Activated CD4-positive, CD25-positive, alpha-beta regulatory T cell treated with anti-CD3 and anti-CD28 coated beads, Interleukin-2, amount 50 U/mL, for 24 hours (primary cell): Measurements from ENCODE around the gene CAPN8.

Experiments used
- ATAC-seq, 2 donors: fragments of 150-1000 bp; cut with Tn5 transposase; one replicate each; pipeline ENCODE4 v1.10.0; 2021; ENCODE audit warnings: mild to moderate bottlenecking in 1 of 2, moderate library complexity in 1 of 2

Gene CAPN8

DNA sequence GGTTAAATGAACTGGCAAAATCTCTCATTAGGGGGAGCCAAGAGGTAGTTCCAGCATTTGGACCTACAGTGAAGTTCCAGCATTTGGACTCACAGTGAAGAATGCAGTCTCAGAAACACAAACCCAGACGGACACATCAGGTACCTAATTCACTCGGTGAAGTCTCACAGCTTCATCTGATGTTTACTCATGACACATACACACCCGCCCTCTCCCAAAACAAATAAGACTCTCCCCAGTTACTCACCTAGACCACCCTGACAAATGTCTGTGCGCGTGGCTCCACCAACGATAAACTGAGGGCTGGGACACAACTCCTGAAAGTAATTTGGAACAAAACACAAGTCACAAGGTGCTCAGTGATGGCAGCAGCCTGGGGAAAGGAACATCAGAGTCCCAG lies 11.4 kb downstream of the CAPN8 start:
- ATAC-seq: no peak

- ATAC-seq: no peak
Measured at GRCh38 chr1:223653431-223653830, 12.1 kb downstream of the CAPN8 start.

- no peak for ATAC-seq
Measured at GRCh38 chr1:223653015-223653414, 12.5 kb downstream of the CAPN8 start.

- ATAC-seq: no peak
Measured at GRCh38 chr1:223652436-223652941, 13.0 kb downstream of the CAPN8 start.

DNA sequence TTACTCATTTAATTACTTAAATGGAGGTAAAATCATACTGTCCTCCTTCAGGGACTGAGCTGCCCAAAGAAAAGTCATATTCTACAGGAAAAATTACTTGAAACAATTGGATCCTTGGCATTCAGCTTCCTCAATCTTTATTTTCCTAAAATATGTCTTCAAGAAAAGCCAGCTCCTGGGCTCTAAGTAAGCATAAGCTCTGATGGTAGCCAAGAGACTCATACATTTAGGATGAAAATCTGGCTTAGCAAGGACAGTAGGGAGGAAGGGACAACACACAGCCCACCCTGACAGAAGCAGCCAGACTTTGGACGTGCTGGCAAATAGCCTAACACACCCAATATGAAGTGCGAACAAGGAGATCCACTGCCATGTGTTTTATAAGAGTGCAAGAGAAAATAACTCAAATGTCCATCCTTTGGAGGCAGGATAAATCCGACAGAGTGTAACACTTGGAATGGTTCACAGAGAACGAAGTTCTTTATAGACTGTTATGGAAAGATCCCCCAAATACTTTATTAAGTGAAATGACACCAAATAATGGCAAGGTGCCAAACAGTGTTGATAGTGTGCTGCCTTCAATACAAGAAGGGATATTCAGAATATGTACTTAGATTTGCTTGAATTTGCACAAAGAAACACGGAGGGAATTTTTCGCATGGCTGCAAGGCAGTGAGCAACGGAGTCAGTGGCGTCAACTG lies 14.1 kb downstream of the CAPN8 start:
- no peak for ATAC-seq

- ATAC-seq: no peak
Measured at GRCh38 chr1:223650465-223650864, 15.0 kb downstream of the CAPN8 start.

- no peak for ATAC-seq
Measured at GRCh38 chr1:223649222-223649621, 16.3 kb downstream of the CAPN8 start.

DNA sequence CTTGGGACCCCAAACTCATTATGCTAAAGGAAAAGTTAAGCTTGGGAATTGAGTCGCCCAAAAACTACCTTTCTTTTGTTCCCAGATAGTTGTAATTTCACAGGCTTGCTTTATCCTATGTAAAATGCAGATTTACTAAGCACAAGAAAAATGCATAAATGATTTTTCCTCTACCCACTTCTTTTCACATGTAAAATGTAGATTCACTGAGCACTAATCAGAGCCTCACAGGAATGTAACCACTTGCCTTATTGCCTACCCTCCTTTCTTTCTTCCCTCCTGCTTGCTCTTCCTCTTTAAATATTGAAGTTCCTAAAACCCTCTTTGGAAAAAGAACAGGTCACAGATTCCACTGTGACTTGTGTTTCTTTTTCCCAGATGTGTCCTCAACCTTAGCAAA lies 18.3 kb downstream of the CAPN8 start:
- ATAC-seq: no peak

- no peak for ATAC-seq
Measured at GRCh38 chr1:223645903-223646302, 19.6 kb downstream of the CAPN8 start.

DNA sequence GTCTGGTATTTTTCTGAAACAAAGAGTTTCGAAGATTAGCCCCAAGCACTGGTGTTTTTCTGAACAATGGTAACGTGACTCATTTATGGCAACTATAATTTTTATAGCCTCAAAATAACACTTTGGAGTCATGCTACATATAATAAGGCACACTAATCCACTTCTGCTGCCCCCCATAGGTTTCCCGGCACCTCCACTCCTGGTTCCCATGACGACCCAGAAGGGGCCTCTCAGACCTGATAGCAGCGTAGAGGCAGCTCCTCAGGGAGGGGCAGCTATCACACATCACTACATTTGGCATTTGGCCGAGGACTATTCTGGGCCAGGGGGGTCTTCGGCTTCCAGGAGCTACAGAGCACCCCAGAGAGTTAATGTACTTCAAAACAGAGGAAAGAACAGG lies 23.3 kb downstream of the CAPN8 start:
- no peak for ATAC-seq

DNA sequence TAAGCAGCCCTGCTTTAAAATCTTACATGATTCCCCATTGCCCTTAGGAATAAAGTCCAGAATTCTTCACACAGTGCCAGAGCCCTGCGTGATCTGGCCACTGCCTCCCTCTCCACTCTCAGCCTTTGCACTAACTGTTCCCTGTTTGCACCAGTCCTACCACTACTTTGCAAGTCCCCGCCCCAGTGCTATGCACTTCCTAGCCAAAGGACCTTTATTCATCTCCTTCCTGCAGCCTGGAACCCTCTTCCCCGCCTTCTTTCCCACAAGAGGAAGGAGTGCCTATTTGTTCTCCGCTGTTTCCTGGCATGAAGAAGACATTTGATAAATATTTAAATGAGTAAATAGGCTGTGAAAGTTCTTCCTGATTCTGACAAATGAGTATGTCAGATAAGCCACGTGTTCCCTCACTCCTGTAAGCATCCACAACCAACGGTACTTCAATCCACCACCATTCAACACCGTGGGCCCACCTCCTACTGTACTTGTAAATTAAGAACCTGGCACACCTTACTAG lies 23.9 kb downstream of the CAPN8 start:
- ATAC-seq: no peak

DNA sequence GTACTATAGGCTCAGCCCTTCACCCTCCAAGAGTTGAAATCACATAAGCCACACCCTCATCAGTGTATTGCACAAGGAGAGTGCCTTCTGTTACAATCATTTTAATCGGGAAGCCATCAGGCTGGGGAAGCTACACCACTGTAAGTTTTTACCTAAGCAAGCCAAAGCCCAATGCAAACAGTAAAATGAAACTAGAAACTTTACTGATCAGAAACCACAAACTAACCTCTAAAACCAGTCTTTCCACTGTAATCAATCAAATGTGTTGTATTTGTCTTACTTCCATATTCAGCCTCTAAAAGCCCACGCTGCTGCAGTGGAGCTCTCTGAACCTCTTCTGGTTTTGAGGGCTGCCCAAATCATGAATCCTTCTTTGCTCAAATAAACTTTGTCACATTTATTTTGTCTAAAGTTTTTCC lies 26.2 kb downstream of the CAPN8 start:
- ATAC-seq: peak; percentile 32 to 33

- no peak for ATAC-seq
Measured at GRCh38 chr1:223635236-223635635, 30.3 kb downstream of the CAPN8 start.

DNA sequence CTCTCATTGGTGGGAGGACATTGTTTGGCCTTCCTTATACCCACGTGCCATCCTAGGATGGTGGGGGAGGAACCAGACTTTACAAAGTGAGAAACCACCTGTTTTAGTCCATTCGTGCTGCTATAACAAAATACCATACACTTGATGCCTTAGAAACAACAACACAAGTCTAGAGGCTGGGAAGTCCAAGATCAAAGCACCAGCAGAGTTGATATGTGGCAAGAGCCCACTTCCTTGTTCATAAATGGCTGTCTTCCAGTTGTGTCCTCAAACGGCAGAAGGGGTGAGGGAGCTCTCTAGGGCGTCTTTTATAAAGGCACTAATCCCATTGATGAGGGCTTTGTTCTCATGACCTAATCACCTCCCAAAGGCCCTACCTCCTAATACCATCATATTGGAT lies 31.1 kb downstream of the CAPN8 start:
- no peak for ATAC-seq

- ATAC-seq: no peak
Measured at GRCh38 chr1:223631956-223632355, 33.5 kb downstream of the CAPN8 start.

- no peak for ATAC-seq
Measured at GRCh38 chr1:223631473-223631872, 34.0 kb downstream of the CAPN8 start.

DNA sequence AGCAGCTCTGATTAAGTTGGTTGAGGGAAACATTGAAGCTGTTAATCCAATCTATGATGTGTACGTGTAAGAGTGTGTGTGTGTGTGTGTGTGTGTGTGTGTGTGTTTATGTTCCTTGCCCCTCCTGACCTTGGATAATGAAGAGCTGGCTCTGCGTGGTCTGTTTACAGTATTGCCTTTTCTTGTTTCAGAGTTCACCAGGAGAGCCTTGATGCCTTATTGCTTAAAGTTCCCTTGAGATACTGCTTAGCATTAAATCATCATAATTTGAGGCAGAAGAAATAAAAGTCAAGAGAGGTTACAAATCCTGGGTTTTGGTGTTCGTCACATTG lies 36.4 kb downstream of the CAPN8 start:
- ATAC-seq: no peak

DNA sequence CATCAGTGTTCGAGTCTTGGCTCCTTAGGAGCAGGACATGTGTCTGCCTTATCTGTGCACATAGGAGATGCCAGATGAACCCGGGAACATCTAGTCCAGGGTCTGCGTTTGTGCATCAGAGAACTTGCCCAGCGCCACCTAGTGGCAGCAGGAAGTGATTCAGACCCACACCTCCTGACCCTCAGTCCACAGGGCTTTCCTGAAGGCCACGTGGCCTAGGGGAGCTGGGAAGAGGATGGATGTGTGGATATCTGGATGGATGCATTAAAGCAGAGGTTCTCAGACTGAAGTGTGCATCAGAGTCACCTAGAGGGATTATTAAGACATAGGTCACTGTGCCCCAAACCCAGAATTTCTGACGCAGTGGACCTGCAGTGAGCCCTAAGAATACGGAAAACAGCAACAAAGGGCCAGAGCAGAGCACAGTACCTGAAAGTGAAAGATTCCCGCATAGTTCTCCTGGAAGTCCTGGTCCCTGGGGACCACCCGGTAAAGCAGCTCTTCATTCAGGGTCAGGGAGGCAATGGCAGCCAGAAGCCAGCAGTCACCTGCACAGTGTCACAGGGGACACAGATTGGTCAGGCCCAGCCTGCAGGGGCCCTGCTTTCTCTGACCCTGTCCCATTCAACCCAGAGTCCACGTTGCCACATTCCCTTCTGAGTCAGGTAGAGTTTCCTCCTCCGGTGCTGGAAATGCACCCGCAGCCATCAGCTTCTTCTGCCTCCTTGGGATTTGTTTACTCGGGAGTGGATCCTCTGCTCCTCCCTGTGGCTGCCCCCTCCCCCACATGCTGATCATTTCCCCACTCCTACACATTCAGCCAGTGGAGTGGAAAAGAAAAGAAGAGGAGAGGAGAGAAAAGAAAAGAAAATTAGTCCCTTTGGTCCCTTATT lies 37.0 kb downstream of the CAPN8 start:
- peak; percentile 36 to 48 for ATAC-seq

GRCh38 chr1:223622132-223622842 lies 43.2 kb downstream of the CAPN8 start:
- no peak for ATAC-seq

- ATAC-seq: peak in 1 of 2 donors; percentile 27
Measured at GRCh38 chr1:223621312-223621734, 44.2 kb downstream of the CAPN8 start.

GRCh38 chr1:223620297-223620897 lies 45.1 kb downstream of the CAPN8 start:
- no peak for ATAC-seq

- ATAC-seq: no peak
Measured at GRCh38 chr1:223618680-223619079, 46.8 kb downstream of the CAPN8 start.
